ENCODE measurements around the gene ELSPBP1. TPM values are rescaled to one million over a fixed set of nuclear protein-coding genes. Genes with fewer than 3 reads are reported as not detected.

ELSPBP1 gene
- total RNA-seq, 1 experiment from 2014 or later: not detected

DNA sequence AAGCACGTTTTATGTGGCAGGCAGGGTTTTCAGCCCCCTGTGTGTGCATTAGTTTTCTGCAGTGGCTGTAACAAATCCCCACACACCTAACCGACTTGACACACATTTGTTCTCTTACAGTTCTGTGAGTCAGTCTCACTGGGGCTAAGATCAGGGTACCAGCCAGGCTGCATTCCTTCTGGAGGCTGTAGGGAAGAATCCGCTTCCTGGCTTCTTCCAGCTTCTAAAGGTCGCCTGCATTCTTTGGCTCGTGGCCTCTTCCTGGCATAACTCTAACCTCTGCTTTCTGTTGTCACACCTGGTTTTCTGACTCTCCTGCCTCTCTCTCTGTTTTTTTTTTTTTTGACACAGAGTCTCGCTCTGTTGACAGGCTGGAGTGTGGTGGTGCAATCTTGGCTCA, 6.4 kb downstream of the ELSPBP1 start:
- ChIA-PET CTCF (interaction anchor here (0.7 to 1.0 kb wide), 2 partner anchors 17 to 324 kb away, joined by 3 read pairs; no protein-coding TSS in a partner anchor), POLR2A (interaction anchor here (0.6 kb wide), 1 partner anchor 109 kb away, joined by 3 read pairs; no protein-coding TSS in a partner anchor)
- peaks cover 7% of the 10 kb centered on the region for H3K9me3 Mint-ChIP-seq (ENCODE audit: unreplicated experiment)
- H3K4me3 Mint-ChIP-seq (ENCODE audit: unreplicated experiment): no peak overlapping the region
- BruUV-seq (replicated peaks): no TSS peak
- no peak overlapping the region for H3K27ac Mint-ChIP-seq (ENCODE audit: low read depth, unreplicated experiment)
- intact Hi-C loops (cut with micrococcal nuclease): no loop called here
- H3K36me3 Mint-ChIP-seq (ENCODE audit: insufficient read depth, unreplicated experiment): no peaks in the 10 kb centered on the region
- no peak for DNase-seq (ENCODE audit: unreplicated experiment)
- H3K4me1 Mint-ChIP-seq (ENCODE audit: insufficient read depth, unreplicated experiment): no peaks in the 10 kb centered on the region
- TF ChIP-seq, protein P1, sequence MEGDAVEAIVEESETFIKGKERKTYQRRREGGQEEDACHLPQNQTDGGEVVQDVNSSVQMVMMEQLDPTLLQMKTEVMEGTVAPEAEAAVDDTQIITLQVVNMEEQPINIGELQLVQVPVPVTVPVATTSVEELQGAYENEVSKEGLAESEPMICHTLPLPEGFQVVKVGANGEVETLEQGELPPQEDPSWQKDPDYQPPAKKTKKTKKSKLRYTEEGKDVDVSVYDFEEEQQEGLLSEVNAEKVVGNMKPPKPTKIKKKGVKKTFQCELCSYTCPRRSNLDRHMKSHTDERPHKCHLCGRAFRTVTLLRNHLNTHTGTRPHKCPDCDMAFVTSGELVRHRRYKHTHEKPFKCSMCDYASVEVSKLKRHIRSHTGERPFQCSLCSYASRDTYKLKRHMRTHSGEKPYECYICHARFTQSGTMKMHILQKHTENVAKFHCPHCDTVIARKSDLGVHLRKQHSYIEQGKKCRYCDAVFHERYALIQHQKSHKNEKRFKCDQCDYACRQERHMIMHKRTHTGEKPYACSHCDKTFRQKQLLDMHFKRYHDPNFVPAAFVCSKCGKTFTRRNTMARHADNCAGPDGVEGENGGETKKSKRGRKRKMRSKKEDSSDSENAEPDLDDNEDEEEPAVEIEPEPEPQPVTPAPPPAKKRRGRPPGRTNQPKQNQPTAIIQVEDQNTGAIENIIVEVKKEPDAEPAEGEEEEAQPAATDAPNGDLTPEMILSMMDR (IDR thresholded peaks at IDR 0.05; ENCODE audit: unreplicated experiment): no peak
- H3K27me3 Mint-ChIP-seq (ENCODE audit: insufficient read depth, unreplicated experiment): peaks cover 42% of the 10 kb centered on the region

DNA sequence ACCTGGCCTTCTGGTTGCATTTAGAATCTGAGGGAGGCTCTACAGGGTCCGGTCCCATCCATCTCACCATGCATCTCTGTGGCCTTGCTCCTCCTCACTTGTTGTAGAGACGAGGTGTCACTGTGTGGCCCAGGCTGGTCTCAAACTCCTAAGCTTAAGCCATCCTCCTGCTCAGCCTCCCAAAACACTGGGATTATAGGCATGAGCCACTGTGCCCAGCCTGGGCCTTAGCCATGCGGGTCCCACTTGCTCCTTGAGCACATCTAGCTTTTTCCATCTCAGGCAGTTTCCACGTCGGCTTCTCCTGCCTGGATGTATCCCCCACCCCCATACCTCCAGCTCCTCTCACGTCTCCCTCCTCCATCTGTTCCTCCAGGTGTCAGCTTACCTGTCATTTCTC, 9.8 kb downstream of the ELSPBP1 start:
- Mint-ChIP-seq H3K27ac (ENCODE audit: low read depth, unreplicated experiment) (no peak overlapping the region), H3K36me3 (ENCODE audit: insufficient read depth, unreplicated experiment) (no peaks in the 10 kb centered on the region), H3K4me1 (ENCODE audit: insufficient read depth, unreplicated experiment) (no peaks in the 10 kb centered on the region), H3K27me3 (ENCODE audit: insufficient read depth, unreplicated experiment) (peaks cover 31% of the 10 kb centered on the region), H3K4me3 (ENCODE audit: unreplicated experiment) (no peak overlapping the region), H3K9me3 (ENCODE audit: unreplicated experiment) (peaks cover 7% of the 10 kb centered on the region)
- CTCF ChIA-PET: interaction anchor here (0.5 to 0.6 kb wide), 2 partner anchors 85 to 148 kb away, joined by 3 read pairs; no protein-coding TSS in a partner anchor
- POLR2A ChIA-PET: no interaction called here
- DNase-seq (ENCODE audit: unreplicated experiment): no peak
- BruUV-seq (replicated peaks): no TSS peak
- intact Hi-C loops (cut with micrococcal nuclease): no loop called here
- TF ChIP-seq, protein P1 (IDR thresholded peaks at IDR 0.05; ENCODE audit: unreplicated experiment): no peak

DNA sequence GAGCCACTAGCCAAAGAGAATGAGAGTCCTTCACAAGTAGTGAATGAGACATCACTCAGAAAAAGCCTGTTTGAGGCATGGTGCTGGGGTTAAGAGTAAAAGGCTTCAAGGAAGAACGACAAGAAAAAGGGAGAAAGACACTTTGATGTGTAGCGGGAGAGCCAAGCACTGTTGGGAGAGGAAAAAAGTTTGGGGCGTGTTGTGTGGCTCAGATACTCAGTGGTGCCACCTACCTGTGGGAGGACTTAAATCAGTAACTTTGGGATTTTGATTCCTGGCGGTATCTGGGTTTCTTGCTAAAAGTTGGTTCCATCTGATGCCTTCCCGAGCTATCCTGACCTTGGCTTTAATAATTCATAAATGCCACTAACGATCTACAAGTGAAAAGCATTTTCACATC, 12.3 kb downstream of the ELSPBP1 start:
- H3K4me1 Mint-ChIP-seq (ENCODE audit: insufficient read depth, unreplicated experiment): no peaks in the 10 kb centered on the region
- peaks cover 7% of the 10 kb centered on the region for H3K9me3 Mint-ChIP-seq (ENCODE audit: unreplicated experiment)
- H3K27ac Mint-ChIP-seq (ENCODE audit: low read depth, unreplicated experiment): no peak overlapping the region
- DNase-seq (ENCODE audit: unreplicated experiment): no peak
- peaks cover 31% of the 10 kb centered on the region for H3K27me3 Mint-ChIP-seq (ENCODE audit: insufficient read depth, unreplicated experiment)
- ChIA-PET POLR2A (no interaction called here), CTCF (interaction anchor here (0.8 kb wide), 1 partner anchor 33 kb away, joined by 3 read pairs; no protein-coding TSS in a partner anchor)
- TF ChIP-seq, protein P1 (IDR thresholded peaks at IDR 0.05; ENCODE audit: unreplicated experiment): peak; percentile 23
- no peaks in the 10 kb centered on the region for H3K36me3 Mint-ChIP-seq (ENCODE audit: insufficient read depth, unreplicated experiment)
- intact Hi-C loops (cut with micrococcal nuclease): no loop called here
- no peak overlapping the region for H3K4me3 Mint-ChIP-seq (ENCODE audit: unreplicated experiment)
- no TSS peak for BruUV-seq (replicated peaks)

DNA sequence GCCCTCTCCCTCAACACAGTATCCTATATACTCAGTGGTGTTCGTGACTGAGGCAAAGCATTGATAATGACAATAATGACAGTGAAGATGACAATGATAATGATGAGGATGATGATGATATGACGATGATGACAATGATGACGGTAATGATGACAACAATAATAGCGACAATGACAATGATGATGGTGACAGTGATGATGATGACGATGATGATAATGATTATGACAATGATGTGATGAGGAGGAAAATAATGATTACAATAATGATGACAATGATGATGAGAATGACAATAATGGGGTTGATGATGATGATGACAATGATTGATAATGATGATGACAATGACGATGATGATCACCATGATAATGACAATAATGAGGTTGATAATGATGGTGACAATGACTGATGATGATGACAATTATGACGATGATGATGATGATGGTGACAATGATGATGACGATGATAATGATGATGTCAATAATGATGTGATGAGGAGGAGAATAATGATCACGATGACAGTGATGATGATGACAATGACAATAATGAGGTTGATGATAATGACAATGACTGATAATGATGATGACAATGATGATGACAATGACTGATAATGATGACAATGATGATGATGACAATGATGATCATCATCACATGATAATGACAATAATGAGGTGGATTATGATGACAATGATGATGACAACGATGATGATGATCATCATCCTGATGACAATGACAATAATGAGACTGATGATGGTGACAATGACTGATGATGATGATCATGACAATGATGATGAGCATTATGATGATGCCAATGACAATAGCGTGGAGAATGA, 16.7 kb downstream of the ELSPBP1 start:
- H3K36me3 Mint-ChIP-seq (ENCODE audit: insufficient read depth, unreplicated experiment): no peaks in the 10 kb centered on the region
- ChIA-PET CTCF (interaction anchor here (0.7 kb wide), 1 partner anchor 144 kb away, joined by 3 read pairs; no protein-coding TSS in a partner anchor), POLR2A (no interaction called here)
- TF ChIP-seq, protein P1 (IDR thresholded peaks at IDR 0.05; ENCODE audit: unreplicated experiment): no peak
- H3K4me1 Mint-ChIP-seq (ENCODE audit: insufficient read depth, unreplicated experiment): no peaks in the 10 kb centered on the region
- H3K4me3 Mint-ChIP-seq (ENCODE audit: unreplicated experiment): no peak overlapping the region
- H3K9me3 Mint-ChIP-seq (ENCODE audit: unreplicated experiment): peaks cover 7% of the 10 kb centered on the region
- DNase-seq (ENCODE audit: unreplicated experiment): no peak
- no peak overlapping the region for H3K27ac Mint-ChIP-seq (ENCODE audit: low read depth, unreplicated experiment)
- no TSS peak for BruUV-seq (replicated peaks)
- intact Hi-C loops (cut with micrococcal nuclease): no loop called here
- H3K27me3 Mint-ChIP-seq (ENCODE audit: insufficient read depth, unreplicated experiment): peaks cover 17% of the 10 kb centered on the region

Data from MCF 10A (cell line).